NCI-H2196 treated with DMSO at 0.1 percent for 48 hours (cell line): ENCODE data around the gene HOMER3.

ENCODE experiments used
- DNase-seq: peaks from one replicate; lab custom pipeline; 2025; ENCODE audit not compliant: unreplicated experiment; lab: John Stamatoyannopoulos, UW

Gene HOMER3

DNA sequence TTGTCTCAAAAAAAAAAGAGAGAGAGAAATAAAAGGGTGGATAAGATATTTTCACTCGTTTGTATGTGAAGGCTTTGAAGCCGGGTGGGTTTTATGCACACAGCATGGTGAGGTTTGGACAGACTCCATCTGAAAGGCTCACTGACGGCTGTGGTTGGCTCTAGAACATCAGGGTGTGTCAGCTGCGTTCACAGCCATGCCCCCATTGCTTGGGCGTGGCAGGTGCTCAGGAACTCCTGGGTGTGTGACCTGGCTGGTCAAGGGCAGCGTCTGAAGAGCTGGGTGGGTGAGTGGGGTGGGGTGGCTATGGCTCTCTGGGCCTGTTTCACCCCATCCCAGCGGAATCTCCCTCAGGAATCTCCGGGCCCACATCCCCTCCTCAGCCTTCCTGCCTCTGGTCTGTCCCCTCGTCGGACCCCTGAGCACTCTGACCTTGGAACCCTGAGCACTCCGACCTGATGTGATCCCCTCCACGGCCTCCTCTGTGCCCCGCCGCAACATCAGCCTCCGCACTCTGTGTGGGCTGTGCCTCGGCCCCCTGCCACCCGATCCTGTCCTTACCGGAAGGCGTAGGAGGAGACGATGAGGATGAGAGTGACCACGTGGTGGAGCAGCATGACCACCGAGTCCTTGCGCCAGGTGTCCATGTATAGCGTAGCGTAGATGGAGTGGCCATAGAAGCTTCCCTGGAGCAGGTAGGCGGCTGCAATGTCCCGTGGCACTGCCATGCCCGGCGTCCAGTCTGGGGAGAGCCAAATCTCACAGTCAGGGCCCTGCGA lies 57.3 kb downstream of the HOMER3 start:
- no peak for DNase-seq

DNA sequence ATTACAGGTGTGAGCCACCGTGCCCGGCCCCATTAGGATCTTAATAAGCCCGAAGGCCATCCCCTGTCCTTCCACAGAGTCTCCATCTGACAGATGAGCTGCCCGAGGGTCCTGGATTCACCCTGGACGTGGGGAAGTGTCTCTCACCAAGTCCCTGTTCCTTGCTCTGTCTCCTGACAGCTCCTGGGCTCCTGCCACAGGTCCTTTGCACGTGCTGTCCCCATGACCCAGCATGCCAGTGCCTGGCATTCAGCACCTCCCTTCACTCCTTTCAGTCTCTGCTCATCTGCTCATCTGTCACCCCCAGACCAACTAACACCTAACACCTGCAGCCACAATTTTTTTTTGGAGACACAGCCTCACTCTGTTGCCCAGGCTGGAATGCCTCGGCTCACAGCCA lies 59.5 kb downstream of the HOMER3 start:
- DNase-seq = no peak

DNA sequence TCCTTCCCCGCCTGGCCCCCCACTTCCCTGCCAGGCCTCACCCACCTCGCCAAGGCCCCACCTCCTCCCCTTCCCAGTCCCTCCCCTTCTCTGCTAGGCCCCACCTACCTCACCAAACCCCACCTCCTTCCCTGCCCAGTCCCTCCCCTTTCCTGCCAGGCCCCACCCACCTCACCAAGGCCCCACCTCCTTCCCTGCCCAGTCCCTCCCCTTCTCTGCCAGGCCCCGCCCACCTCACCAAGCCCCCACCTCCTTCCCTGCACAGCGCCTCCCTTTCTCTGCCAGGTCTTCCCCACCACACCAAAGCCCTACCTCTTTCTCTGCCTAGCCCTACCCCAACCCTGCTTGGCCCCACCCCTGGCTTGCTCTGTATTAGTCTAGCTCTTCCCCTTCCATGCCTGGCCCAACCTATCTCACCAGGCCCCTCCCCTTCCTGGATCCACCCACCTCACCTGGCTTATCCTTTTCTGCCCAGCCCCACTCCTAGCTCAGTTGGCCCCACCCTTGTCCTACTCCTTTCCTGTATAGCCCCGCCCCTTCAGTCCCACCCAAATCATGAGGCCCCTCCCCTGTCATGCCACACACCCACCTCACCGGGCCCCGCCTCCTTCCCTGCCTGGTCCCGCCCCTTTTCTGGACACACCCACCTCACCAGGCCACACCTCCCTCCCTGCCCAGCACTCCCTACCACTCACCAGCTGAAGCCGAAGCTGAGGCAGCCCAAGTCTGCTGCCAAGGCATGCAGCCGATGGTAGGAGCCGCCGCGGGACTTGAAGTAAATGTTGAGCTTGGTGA lies 61.2 kb downstream of the HOMER3 start:
- peak; percentile 26 for DNase-seq
